Body of pancreas (tissue), 4 donors: ENCODE results near the gene ING4.

Source experiments
- POLR2A ChIP-seq, 3 donors: fragments of 450-650 bp; IDR thresholded peaks; one replicate each; pipeline ENCODE4 v1.6.1; 2016; ENCODE audit warnings: antibody characterized with exemption in 3 of 3, mild to moderate bottlenecking in 2 of 3
- TF ChIP-seq, protein P1 (sequence below), 7 experiments: fragments of 450-650 bp in 4 of 7; fragments of 200-600 bp in 3 of 7; sonication (generic) in 3 of 7; IDR thresholded peaks; one replicate each; pipeline ENCODE4 v1.5.1; 2016 to 2019; ENCODE audit warnings: antibody characterized with exemption in 7 of 7

DNA sequence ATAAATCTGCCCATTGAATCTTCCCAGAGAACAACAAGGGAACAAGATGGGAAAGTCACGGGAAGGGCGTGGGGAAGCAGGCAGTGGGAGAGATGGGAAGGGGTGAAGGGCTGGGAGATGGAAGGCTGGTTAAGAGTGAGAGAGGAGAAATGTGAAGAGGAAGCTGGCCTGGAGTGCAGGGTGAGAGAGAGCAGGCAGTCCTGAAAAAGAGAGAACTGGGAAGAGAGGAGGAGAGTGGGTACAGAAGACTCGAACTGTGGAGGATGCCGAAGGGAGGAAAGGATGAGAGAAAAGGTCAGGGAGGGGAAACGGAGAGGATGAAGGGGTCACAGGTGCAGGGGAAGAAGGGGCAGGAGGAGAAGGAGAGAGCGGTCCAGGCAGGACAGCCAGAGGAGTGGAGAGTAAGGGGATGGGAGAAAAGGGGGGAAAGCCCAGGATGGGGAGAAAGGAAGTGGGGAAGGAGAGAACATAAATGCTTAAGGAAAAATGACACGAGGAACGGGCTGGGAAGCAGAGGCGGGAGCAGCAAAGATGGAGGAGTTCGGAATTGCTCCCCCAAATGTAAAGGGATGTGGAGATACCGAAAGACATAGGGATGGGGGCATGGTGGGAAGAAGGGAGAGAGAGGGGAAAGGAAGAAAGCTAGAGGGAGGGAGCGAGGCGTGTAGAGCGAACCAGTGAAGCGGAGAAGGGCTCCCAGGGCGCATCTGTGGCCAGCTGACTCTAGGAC, 36.5 kb upstream of the ING4 start:
- TF ChIP-seq, protein P1, sequence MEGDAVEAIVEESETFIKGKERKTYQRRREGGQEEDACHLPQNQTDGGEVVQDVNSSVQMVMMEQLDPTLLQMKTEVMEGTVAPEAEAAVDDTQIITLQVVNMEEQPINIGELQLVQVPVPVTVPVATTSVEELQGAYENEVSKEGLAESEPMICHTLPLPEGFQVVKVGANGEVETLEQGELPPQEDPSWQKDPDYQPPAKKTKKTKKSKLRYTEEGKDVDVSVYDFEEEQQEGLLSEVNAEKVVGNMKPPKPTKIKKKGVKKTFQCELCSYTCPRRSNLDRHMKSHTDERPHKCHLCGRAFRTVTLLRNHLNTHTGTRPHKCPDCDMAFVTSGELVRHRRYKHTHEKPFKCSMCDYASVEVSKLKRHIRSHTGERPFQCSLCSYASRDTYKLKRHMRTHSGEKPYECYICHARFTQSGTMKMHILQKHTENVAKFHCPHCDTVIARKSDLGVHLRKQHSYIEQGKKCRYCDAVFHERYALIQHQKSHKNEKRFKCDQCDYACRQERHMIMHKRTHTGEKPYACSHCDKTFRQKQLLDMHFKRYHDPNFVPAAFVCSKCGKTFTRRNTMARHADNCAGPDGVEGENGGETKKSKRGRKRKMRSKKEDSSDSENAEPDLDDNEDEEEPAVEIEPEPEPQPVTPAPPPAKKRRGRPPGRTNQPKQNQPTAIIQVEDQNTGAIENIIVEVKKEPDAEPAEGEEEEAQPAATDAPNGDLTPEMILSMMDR (IDR thresholded peaks at IDR 0.05), result no peak
- no peak for TF ChIP-seq POLR2A (IDR thresholded peaks at IDR 0.05)
